Esophagus muscularis mucosa (tissue), 4 donors: Measurements from ENCODE around the gene SREBF2.

Experiments used
- CTCF ChIP-seq, 3 experiments: fragments of 200-600 bp in 2 of 3; fragments of 450-650 bp in 1 of 3; sonication (generic) in 2 of 3; IDR thresholded peaks; one replicate each; pipeline ENCODE4 v1.5.1; 2017 to 2019; ENCODE audit warnings: antibody characterized with exemption in 3 of 3, mild to moderate bottlenecking in 2 of 3, moderate library complexity in 1 of 3
- EP300 ChIP-seq: sonication (generic); formaldehyde crosslinking; IDR thresholded peaks from one replicate; pipeline ENCODE4 v1.6.1; 2017; ENCODE audit warnings: antibody characterized with exemption
- POLR2A ChIP-seq: fragments of 450-650 bp; IDR thresholded peaks from one replicate; pipeline ENCODE4 v1.6.1; 2017; ENCODE audit warnings: antibody characterized with exemption, moderate library complexity, mild to moderate bottlenecking, low read depth
- POLR2AphosphoS5 ChIP-seq, 2 donors: sonication (generic); formaldehyde crosslinking; IDR thresholded peaks; one replicate each; pipeline ENCODE4 v1.6.1; 2017; ENCODE audit warnings: antibody characterized with exemption in 2 of 2

DNA sequence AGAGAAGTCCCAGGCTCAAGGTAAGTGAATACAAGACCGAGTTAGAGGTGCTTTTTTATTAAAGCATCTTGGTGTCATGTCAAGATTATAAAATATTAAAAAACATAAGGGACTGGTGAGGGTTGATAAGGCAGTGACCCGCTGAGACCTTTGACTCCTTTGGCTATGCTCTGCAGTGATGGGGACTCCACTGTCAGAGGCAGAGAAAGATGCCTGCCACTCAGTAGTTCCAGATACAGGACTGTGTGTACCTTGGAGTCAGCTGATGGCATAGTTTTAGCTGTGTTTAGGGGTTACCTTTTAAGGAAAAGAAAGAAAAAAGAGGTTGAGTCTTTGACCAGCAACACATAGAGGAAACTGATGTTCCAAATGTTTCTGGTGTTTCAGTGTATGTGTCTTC, 41.2 kb downstream of the SREBF2 start:
- TF ChIP-seq EP300 = no peak
- no peak for TF ChIP-seq CTCF (IDR thresholded peaks at IDR 0.05)
- no peak for TF ChIP-seq POLR2A
- TF ChIP-seq POLR2AphosphoS5 (IDR thresholded peaks at IDR 0.05) = no peak
